NOMO-1 (cell line): ENCODE results near the gene KAT7.

Experiments
- DNase-seq, 2 experiments: peaks; one replicate each; lab custom pipeline; 2025; ENCODE audit not compliant: unreplicated experiment in 2 of 2; lab: John Stamatoyannopoulos, UW

Gene KAT7

DNA sequence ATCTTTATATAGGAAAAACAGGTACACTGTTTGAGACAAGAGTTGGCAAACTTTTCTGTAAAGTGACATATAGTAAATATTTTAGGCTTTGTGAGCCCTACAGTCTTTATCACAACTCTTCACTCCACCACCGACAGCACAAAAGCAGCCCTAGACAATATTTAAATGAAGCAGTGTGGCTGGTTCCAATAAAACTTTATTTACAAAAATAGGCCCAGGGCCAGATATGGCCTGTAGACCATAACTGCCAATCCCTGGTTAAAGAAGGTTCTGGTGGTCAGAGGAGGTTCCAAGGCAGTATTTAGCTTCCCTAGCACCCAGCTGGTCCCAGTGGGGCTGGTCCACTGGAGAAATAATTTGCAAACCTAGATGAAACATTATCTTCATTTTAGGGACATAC lies 28.2 kb upstream of the KAT7 start:
- no peak for DNase-seq

- DNase-seq = no peak
These were observed 27.4 kb upstream of the KAT7 start for GRCh38 chr17:49760932-49761558.

- peak in 1 of 2 experiments; percentile 25 for DNase-seq
These were observed 26.1 kb upstream of the KAT7 start for GRCh38 chr17:49762151-49762941.

GRCh38 chr17:49763735-49764558 lies 24.5 kb upstream of the KAT7 start, which contains the start of gene FAM117A:
Gene FAM117A, minus strand, starts transcription at chr17:49764131. Its CDS starts 44 bp downstream, at chr17:49764087.
- DNase-seq = peak; percentile 99

GRCh38 chr17:49764559-49765180 lies 23.8 kb upstream of the KAT7 start:
- DNase-seq = no peak

DNA sequence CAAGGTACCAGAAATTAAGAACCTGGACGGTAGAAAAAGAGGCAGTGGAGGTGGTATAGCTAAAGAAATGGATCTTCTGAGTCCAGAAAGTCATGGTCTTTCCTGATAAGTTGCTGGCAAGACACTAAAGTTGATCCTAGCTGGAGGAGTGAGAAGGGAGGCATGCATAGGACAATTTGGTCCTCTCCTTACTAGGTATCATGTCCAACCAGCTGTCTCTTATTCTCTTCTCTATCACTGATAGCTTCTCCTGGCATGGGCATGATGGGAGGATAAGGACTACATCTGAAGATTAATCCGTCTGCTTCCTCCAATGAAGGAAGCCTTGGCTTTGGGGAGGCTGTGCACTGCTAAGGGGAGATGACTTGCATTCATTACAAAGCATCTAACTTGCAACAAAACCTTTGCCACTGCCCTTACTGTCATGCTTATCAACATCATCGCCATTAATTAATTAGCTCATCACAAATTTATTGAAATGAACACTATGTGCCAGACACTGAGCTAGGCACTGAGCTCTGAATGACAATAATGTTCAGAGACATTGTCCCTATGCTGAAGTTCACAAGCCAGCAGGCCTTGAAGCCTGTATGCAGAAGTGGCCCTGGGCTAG lies 21.5 kb upstream of the KAT7 start:
- DNase-seq = no peak

DNA sequence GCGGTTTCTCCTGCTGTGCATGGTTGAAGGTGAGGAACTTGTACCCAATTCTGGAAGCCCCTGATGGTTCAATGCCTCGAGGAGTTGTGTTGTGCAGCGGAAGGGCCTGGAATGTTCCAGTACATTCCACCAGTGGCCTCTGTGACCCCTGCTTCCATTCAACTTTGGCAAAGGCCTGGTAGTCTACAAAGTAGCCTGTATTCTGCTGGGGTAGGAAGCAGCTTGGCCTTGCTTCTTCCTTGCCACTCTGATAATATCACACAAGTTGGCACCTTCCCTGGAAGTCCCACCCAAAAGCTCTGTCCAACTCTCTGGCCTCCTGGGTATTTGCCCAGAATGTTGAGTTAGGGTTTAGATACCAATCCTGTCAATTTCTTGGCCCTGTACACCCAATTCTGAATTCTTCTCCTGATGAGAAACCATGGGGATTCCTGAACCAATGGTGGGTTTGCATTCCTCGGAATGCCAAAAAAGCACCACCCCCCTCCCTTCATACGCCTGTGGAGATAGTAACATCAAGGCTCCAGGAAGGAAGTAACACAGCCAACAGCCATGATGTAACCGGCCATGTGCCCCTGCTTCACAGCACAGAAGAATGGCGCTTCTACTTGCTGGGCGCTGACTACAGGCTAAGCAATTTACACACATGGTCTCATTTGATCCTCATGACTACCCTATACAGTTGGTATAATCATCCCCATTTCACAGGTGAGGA lies 12.8 kb upstream of the KAT7 start:
- no peak for DNase-seq

DNA sequence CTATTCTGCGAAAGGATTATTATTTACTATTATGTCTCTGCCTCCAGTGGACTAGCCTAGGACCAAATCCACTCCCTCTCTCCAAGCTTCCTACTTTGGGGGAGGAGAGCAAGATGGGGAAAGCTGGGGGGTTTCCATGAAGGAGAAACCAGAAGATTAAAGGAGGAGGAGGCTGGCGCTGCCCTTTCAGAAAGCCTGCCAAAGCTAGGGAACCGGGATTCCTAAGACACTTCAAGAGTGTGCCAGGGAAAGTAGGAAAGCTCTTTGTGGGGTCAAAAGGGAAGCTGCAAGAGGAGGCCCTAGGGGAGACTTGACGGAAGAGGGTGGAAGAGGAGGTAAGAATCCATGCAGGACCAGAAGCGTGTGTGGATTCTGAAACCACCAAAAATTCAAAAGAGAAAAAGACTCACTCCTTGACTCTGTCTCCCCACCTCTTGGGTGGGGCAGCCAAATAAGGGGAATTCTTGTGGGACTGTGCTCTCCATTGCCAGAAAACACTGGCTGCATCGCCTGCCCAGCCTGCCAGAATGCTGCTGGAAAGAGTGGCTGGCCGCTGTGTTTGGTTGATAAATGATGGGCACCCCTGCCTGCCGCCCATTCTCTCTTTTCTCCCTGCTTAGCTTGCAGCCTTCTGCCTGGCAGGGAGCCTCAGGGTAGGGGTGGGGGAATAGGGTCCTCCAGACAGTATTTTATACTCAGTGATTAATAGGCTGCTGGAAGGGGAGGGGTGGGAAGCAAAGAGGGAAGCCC lies 11.8 kb upstream of the KAT7 start:
- DNase-seq = no peak

DNA sequence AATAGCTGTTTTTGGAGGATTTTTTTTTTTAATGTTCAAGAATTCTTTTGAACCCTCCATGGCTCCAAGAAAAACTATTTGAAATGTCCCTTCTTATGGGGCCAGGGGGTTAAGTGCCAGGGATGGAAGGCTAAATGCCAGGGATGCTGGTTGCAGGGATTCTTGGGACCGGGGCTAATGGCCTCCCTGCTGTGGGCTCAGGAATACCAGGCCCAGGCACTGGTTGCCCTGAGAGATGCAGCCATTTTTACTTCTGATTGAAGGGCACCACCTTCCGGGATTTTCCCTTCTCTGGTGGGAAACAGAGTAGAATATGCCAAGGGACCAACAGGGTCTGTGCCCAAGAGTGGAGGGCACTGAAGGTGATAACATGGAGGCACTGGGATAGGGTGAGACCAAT lies 10.9 kb upstream of the KAT7 start:
- DNase-seq = no peak

DNA sequence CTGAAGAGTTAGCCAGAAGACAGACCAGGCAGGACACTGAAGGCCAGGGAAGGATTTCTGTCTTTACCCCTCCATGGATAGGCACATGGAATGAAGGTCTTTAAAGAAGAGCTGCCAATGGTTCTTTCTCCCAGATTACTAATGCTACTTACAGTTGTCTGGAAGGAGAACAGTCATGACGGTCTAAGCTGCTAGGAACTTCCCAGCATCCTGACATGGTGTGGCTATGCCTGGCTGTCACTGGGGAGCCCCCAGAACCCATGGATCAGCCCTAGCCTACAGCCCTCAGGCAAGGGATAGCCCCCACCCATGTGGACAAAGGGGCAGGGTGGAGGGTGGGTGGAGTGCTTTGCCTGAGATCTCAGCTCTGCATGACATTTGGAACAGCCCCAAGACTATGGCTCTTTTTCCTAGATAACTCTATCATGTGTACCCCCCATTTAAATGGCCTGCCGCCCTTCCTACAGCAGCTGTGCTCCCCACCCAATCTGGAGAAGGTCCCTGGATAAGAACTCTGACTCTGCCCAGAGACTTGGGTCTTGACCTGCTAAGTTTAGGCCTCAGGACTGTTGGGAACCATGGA lies 9.2 kb upstream of the KAT7 start:
- no peak for DNase-seq

DNA sequence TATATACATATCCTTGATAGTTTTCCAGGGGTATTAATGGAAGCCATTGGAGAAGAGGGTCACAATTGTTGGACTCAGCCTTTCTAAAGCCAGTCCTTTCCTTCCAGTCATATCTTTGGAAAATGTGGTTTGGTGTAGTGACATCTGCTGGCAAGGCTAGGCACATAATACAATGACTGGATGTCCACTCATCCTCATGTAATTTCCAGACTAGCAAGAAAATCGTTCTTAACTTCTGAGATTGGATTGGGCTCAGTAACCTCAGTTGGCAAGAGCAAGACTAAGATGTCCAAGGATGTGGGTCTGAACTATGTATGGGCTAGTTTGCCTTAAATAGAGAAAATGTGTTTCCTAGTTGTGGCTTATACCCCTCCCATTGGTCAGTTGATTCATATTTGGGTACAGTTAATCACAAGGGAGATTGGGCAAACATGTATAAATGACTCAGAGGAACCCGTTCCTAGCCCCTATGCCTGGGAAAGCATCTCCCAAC lies 8.7 kb upstream of the KAT7 start:
- DNase-seq = peak; percentile 39 to 52

GRCh38 chr17:49783071-49783715 lies 5.3 kb upstream of the KAT7 start:
- DNase-seq = no peak

DNA sequence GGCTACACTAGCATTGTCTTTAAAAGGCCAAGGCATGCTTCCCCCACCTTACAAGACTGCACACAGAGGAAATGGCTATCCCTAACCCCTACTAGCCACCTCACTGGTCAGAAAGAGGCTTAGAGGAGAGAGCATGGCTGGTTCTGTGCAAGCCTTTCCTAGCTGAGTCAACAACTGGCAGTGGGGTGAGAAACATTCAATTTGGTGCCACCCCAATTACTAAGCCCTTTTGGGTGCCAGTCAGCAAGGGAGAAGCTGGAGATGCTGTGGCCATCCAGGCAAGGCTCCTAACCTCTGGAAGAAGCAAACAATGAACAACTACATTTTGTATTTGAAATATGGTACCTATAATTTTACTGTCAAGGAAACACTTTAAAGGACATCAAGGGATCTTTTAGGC lies 4.7 kb upstream of the KAT7 start:
- no peak for DNase-seq

- no peak for DNase-seq
These were observed 3.8 kb upstream of the KAT7 start for GRCh38 chr17:49784636-49785035.

DNA sequence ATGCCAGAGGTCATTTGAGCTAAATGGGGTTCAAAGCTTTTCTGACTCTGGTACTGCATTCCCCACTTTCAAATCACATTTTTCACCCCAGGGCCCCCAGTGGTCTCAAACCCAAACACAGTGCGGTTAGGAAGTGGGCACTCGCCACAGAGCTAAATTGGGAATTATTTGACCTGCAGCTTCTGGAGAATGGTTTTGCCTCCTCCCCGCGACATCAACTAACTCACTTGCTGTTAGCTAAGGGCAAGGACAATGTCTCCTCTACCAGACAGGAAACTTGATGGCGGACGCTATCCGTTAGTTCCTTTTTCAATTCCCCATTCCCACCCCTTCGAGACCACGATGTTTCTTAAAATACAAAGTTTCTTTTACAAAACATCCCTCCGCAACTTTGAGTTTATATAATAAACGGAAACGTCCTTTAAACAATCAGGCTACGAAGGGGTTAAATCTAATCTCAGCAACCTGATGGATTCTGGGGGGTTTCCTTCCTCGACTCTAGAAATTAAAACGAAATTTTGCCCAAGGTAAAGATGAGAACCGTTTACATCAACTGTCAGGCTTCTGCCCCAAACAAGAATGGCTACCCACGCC lies 500 bp upstream of the KAT7 start:
- peak in 1 of 2 experiments; percentile 53 for DNase-seq

DNA sequence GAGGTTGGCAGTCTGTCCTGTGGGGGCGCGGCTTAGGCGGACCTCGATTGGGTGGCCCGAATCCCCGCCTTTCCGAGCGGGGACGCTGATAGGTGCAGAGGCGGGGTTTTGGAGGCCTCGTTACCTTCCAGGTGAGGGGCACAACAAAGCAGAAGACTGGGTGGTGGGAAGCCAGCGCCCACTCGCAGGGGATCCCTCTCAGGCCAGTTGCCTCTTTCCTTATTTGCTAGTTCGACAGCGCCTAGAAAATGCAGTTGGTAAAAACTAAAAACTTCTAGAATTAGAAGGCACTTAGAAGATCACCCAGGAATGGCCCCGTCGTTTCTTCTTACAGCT lies 730 bp downstream of the KAT7 start:
- DNase-seq = no peak

DNA sequence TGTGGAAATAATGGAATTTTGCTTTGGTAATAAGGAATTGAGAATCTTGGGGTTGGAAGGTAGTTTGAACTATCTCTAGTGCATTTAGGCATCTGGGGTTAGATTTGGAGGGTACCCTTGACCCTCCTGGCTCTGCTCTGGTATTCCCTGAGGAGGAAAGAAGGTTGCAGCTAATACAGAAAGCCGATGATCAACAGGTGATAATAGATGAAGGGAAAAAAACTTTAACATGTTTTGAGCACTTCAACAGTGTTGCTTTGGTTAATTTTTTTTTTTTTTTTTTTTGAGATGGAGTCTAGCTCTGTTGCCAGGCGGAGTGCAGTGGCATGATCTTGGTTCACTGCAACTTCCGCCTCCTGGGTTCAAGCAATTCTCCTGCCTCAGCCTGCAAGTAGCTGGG lies 4.8 kb downstream of the KAT7 start:
- DNase-seq = no peak

- DNase-seq = no peak
These were observed 6.9 kb downstream of the KAT7 start for GRCh38 chr17:49795372-49795771.
